GM10266 (cell line): ENCODE data around the gene TKFC.

Source experiments
- DNase-seq: peaks from one replicate; pipeline ENCODE4 v3.0.0; 2012; ENCODE audit errors: extremely low spot score
- CTCF ChIP-seq: IDR thresholded peaks from 2 replicates; pipeline ENCODE4 v1.5.1; 2012; ENCODE audit warnings: mild to moderate bottlenecking, low read depth; ENCODE audit not compliant: control insufficient read depth, insufficient read depth; ENCODE audit errors: missing control alignments

TKFC gene

GRCh38 chr11:61369372-61370348, 36.6 kb downstream of the TKFC start:
- no peak for DNase-seq
- TF ChIP-seq CTCF = no peak

- DNase-seq = no peak
- no peak for TF ChIP-seq CTCF
These were observed 37.4 kb downstream of the TKFC start for GRCh38 chr11:61370349-61371005.

GRCh38 chr11:61372659-61373420, 39.8 kb downstream of the TKFC start:
- TF ChIP-seq CTCF = no peak

GRCh38 chr11:61375761-61376108, 42.7 kb downstream of the TKFC start:
- DNase-seq = no peak
- no peak for TF ChIP-seq CTCF

More at GRCh38 chr11:61372659-61373420, 39.8 kb downstream of the TKFC start:
- DNase-seq = no peak

GRCh38 chr11:61377461-61378160, 44.6 kb downstream of the TKFC start:
- TF ChIP-seq CTCF = no peak
- DNase-seq = no peak

GRCh38 chr11:61378713-61379313, 45.8 kb downstream of the TKFC start:
- TF ChIP-seq CTCF = no peak
- no peak for DNase-seq
